ENCODE results near the gene LMAN2.

GRCh38 chr5:177304392-177305119 lies 46.9 kb downstream of the LMAN2 start:
- no peak for TF ChIP-seq POLR2A (IDR thresholded peaks at IDR 0.05)
- TF ChIP-seq CTCF (IDR thresholded peaks at IDR 0.05), result no peak
- TF ChIP-seq EP300 (IDR thresholded peaks at IDR 0.05), result no peak

Measured in suprapubic skin (tissue), 3 donors.